Spleen (tissue), 7 donors: Measurements from ENCODE around the gene SRPK3.

Source experiments
- CTCF ChIP-seq, 11 experiments: fragments of 200-600 bp in 7 of 11; fragments of 450-650 bp in 4 of 11; sonication (generic) in 4 of 11; IDR thresholded peaks in 8 of 11; conservative IDR thresholded peaks in 3 of 11; 1 replicate in 7 of 11; 2 replicates in 4 of 11; pipeline versions ENCODE4 v1.4.0 to v1.8.0; 2016 to 2021; ENCODE audit warnings: antibody characterized with exemption in 11 of 11, inconsistent platforms in 4 of 11, mild to moderate bottlenecking in 1 of 11
- POLR2A ChIP-seq, 3 donors: fragments of 450-650 bp; IDR thresholded peaks; one replicate each; pipeline ENCODE4 v1.5.1; 2017; ENCODE audit warnings: antibody characterized with exemption in 3 of 3, mild to moderate bottlenecking in 1 of 3
- donor health status: DM: no; HTN: no; CAD: no; lungs with moderate emphysema.
- donor health status: DM: no; HTN: no; CAD: no.
- donor health status: DM: no; HTN: no; CAD: no.

- TF ChIP-seq POLR2A (IDR thresholded peaks at IDR 0.05): no peak
- no peak for TF ChIP-seq CTCF (IDR thresholded peaks at IDR 0.05 in 8 of 11, conservative IDR thresholded peaks at IDR 0.05 in 3 of 11)
Measured at GRCh38 chrX:153776611-153777045, 4.2 kb upstream of the SRPK3 start.
